ENCODE results near the gene NPAS1.

GRCh38 chr19:47070756-47071155 lies 51.1 kb downstream of the NPAS1 start:
- TF ChIP-seq CTCF (IDR thresholded peaks at IDR 0.05) (no peak), POLR2A (IDR thresholded peaks at IDR 0.05) (no peak), EP300 (IDR thresholded peaks at IDR 0.05) (no peak)

Measured in ovary (tissue), 3 donors.